Measurements from ENCODE around the gene KIF3C. TPM values are rescaled to one million over a fixed set of nuclear protein-coding genes. Genes with fewer than 3 reads are reported as not detected.

The KIF3C gene
- total and polyA plus RNA-seq, 9 of the 15 experiments (the other 6 are each of a cell fraction or from before 2014, with no cell fraction given) = 0.69 to 6.7 (median 3.3) TPM

GRCh38 chr2:25996844-25997243 is 14.5 kb upstream of the KIF3C start:
- TF ChIP-seq ZNF511 (CRISPR knock-in tag; IDR thresholded peaks at IDR 0.05) = no peak
- TF ChIP-seq ZNF121 (CRISPR knock-in tag; conservative IDR thresholded peaks at IDR 0.05) = no peak
- H3K9me1 ChIP-seq (ENCODE audit: control insufficient read depth, insufficient read depth, low read length) = no peaks in the 10 kb centered on the region
- DNase-seq (ENCODE audit: extremely low read depth in 1 of 4, low spot score in 3 of 4) = no peak
- no peak overlapping the region for H3K4me3 ChIP-seq
- in situ Hi-C loops (cut with MboI) = no loop called here
- ChIA-PET POLR2A (no interaction called here), CTCF (ENCODE audit: low intra/inter-chr PET ratio) (no interaction called here)
- 18% methylated on average over 1 of the region's 1 CpG for WGBS (ENCODE audit: insufficient coverage, low coverage, missing lambda C conversion rate)
- H3K27me3 ChIP-seq (ENCODE audit: control insufficient read depth in 2 of 2, insufficient read depth in 2 of 2, low read length in 2 of 2) = no peaks in the 10 kb centered on the region
- no peaks in the 10 kb centered on the region for H3K79me2 ChIP-seq (ENCODE audit: control insufficient read depth, insufficient read depth, low read length)
- no peaks in the 10 kb centered on the region for H3K9me3 ChIP-seq (replicated peaks; ENCODE audit: control insufficient read depth, insufficient read depth, low read depth, low read length)
- H3K9ac ChIP-seq (ENCODE audit: insufficient read depth in 1 of 2, low read depth in 2 of 2, low read length in 2 of 2) = no peak overlapping the region
- no peaks in the 10 kb centered on the region for H3K36me3 ChIP-seq (ENCODE audit: control insufficient read depth, insufficient read depth, low read length)
- intact Hi-C loops (cut with micrococcal nuclease) = no loop called here
- H3K27ac ChIP-seq (ENCODE audit: extremely low read depth, low read depth, low read length) = no peak overlapping the region
- H3K4me2 ChIP-seq (ENCODE audit: insufficient read depth, low read length) = no peak overlapping the region
- H4K20me1 ChIP-seq (replicated peaks; ENCODE audit: control insufficient read depth, insufficient read depth, low read length) = no peaks in the 10 kb centered on the region
- ATAC-seq = no peak
- no TSS peak for BruUV-seq (replicated peaks)
- no peak overlapping the region for H2AFZ ChIP-seq (ENCODE audit: low read depth, low read length)
- no peak for FAIRE-seq
- H3K4me1 ChIP-seq (replicated peaks in 1 of 2; ENCODE audit: control insufficient read depth in 2 of 2, insufficient read depth in 2 of 2, low read length in 2 of 2) = peaks cover under 1 to 5% of the 10 kb centered on the region in 2 experiments; a peak in 4 of 5 replicates

- ATAC-seq = no peak
- FAIRE-seq = no peak
- no peaks in the 10 kb centered on the region for H3K79me2 ChIP-seq (ENCODE audit: control insufficient read depth, insufficient read depth, low read length)
- H3K9ac ChIP-seq (ENCODE audit: insufficient read depth in 1 of 2, low read depth in 2 of 2, low read length in 2 of 2) = no peak overlapping the region
- H3K4me1 ChIP-seq (replicated peaks in 1 of 2; ENCODE audit: control insufficient read depth in 2 of 2, insufficient read depth in 2 of 2, low read length in 2 of 2) = peaks cover 0 to 8% of the 10 kb centered on the region in 2 experiments; a peak in 4 of 5 replicates
- H3K27me3 ChIP-seq (ENCODE audit: control insufficient read depth in 2 of 2, insufficient read depth in 2 of 2, low read length in 2 of 2) = no peaks in the 10 kb centered on the region
- WGBS (ENCODE audit: insufficient coverage, low coverage, missing lambda C conversion rate) = 66% methylated on average over 15 of the region's 15 CpGs
- ChIA-PET POLR2A (interaction anchor here (1.5 kb wide), 1 partner anchor 16 kb away, joined by 4 read pairs; no protein-coding TSS in a partner anchor), CTCF (ENCODE audit: low intra/inter-chr PET ratio) (no interaction called here)
- TF ChIP-seq GTF2B (IDR thresholded peaks at IDR 0.05; ENCODE audit: extremely low read depth, insufficient read length) = no peak
- no peak for TF ChIP-seq SNRNP70 (optimal IDR thresholded peaks at IDR 0.05; ENCODE audit: low read depth, low read length)
- TF ChIP-seq TSC22D4 (tag; IDR thresholded peaks at IDR 0.05) = no peak
- TF ChIP-seq RNF2 (IDR thresholded peaks at IDR 0.05) = no peak
- no peak for TF ChIP-seq ARID1B (IDR thresholded peaks at IDR 0.05)
- H3K9me3 ChIP-seq (replicated peaks; ENCODE audit: control insufficient read depth, insufficient read depth, low read depth, low read length) = no peaks in the 10 kb centered on the region
- DNase-seq (ENCODE audit: extremely low read depth in 1 of 4, low spot score in 3 of 4) = no peak
- H3K36me3 ChIP-seq (ENCODE audit: control insufficient read depth, insufficient read depth, low read length) = no peaks in the 10 kb centered on the region
- H3K4me3 ChIP-seq = no peak overlapping the region
- no peaks in the 10 kb centered on the region for H4K20me1 ChIP-seq (replicated peaks; ENCODE audit: control insufficient read depth, insufficient read depth, low read length)
- no peak overlapping the region for H3K27ac ChIP-seq (ENCODE audit: extremely low read depth, low read depth, low read length)
- H3K9me1 ChIP-seq (ENCODE audit: control insufficient read depth, insufficient read depth, low read length) = no peaks in the 10 kb centered on the region
- no peak overlapping the region for H3K4me2 ChIP-seq (ENCODE audit: insufficient read depth, low read length)
- intact Hi-C loops (cut with micrococcal nuclease) = loop anchor here (5.0 kb wide), 2 partner anchors 38 to 63 kb away; partner anchors contain the start of gene RAB10
- BruUV-seq (replicated peaks) = no TSS peak
- in situ Hi-C loops (cut with MboI) = loop anchor here (5.0 kb wide), 1 partner anchor 153 kb away; no protein-coding TSS in a partner anchor
- H2AFZ ChIP-seq (ENCODE audit: low read depth, low read length) = no peak overlapping the region
These were observed 12.2 kb upstream of the KIF3C start for GRCh38 chr2:25994509-25994908.
